Stomach (tissue), 4 donors: ENCODE data around the gene MAGI2.

ENCODE experiments used
- CTCF ChIP-seq, 7 experiments: fragments of 450-650 bp in 4 of 7; fragments of 200-600 bp in 3 of 7; sonication (generic) in 3 of 7; IDR thresholded peaks; one replicate each; pipeline ENCODE4 v1.5.1; 2016 to 2019; ENCODE audit warnings: antibody characterized with exemption in 7 of 7, control low read depth in 2 of 7, mild to moderate bottlenecking in 1 of 7
- EP300 ChIP-seq: sonication (generic); formaldehyde crosslinking; IDR thresholded peaks from one replicate; pipeline ENCODE4 v1.6.1; 2017; ENCODE audit warnings: antibody characterized with exemption
- POLR2A ChIP-seq, 4 donors: fragments of 450-650 bp; IDR thresholded peaks; one replicate each; pipeline ENCODE4 v1.6.1; 2016; ENCODE audit warnings: antibody characterized with exemption in 4 of 4, control low read depth in 2 of 4, mild to moderate bottlenecking in 1 of 4, moderate library complexity in 1 of 4

- no peak for TF ChIP-seq CTCF (IDR thresholded peaks at IDR 0.05)
- no peak for TF ChIP-seq EP300
- TF ChIP-seq POLR2A (IDR thresholded peaks at IDR 0.05): no peak
These were observed 1108.1 kb downstream of the MAGI2 start for GRCh38 chr7:78345293-78345911.
